Measurements from ENCODE around the gene PSAT1. TPM values are rescaled to one million over a fixed set of nuclear protein-coding genes. Genes with fewer than 3 reads are reported as not detected.

PSAT1 gene
- total and polyA plus RNA-seq, 2 of the 8 experiments (the other 6 are each of a cell fraction or from before 2014, with no cell fraction given) = 204 to 341 TPM

DNA sequence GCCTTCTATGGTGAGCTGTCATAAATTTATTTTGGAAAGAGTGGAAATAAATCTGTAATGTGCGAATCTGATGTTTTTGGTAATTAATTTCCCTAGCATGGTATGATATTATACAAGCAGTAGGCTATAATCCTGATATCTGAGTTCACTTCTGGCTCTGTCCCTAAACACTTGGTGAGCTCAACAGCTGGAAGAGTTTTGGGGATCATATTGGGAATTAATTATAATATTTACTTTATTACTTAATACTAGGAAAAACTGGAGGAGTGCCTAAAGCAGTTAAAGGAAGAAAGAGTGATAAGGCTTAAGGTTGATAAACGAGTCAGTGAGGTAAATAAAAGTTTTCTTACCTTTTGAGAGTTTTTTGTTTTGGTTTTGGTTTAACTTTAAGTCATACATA lies 34.3 kb upstream of the PSAT1 start:
- H4K91ac ChIP-seq (replicated peaks; ENCODE audit: insufficient read length, low read length) = no peak overlapping the region
- peaks cover 9 to 35% (median 21%) of the 10 kb centered on the region in 4 experiments for H3K36me3 ChIP-seq (ENCODE audit: control insufficient read depth in 2 of 4, insufficient read depth in 4 of 4, low read length in 3 of 4)
- no peak overlapping the region for H3K4me3 ChIP-seq (ENCODE audit: extremely low read depth in 1 of 4, insufficient read depth in 2 of 4, low read depth in 3 of 4, low read length in 4 of 4)
- H3K27ac ChIP-seq (ENCODE audit: low read depth, low read length) = no peak overlapping the region
- no peak for DNase-seq (ENCODE audit: low read depth in 1 of 2, low spot score in 2 of 2)
- no peaks in the 10 kb centered on the region for H3K79me2 ChIP-seq (ENCODE audit: control insufficient read depth in 1 of 2, insufficient read depth in 2 of 2, low read length in 2 of 2)
- H3K23me2 ChIP-seq (ENCODE audit: low read depth, low read length) = no peaks in the 10 kb centered on the region
- no peak overlapping the region for H4K5ac ChIP-seq (ENCODE audit: insufficient read length, low read depth, low read length)
- 89% methylated on average over 2 of the region's 2 CpGs; no CpG with 5 or more reads in 1 of the 2 experiments for WGBS, 2 experiments (ENCODE audit: extremely low coverage in 1 of 2, insufficient coverage in 1 of 2, insufficient read length in 1 of 2, insufficient replicate concordance in 2 of 2, low coverage in 1 of 2, low lambda C conversion rate in 2 of 2, missing lambda C conversion rate in 1 of 2)
- H2BK20ac ChIP-seq (ENCODE audit: low read length) = no peak overlapping the region
- no peak overlapping the region for H2AK5ac ChIP-seq (ENCODE audit: low read depth, low read length)
- no peaks in the 10 kb centered on the region for H3K79me1 ChIP-seq (ENCODE audit: low read depth, low read length)
- no peak overlapping the region for H2BK120ac ChIP-seq (replicated peaks; ENCODE audit: low read depth, low read length)
- no peak overlapping the region for H2AFZ ChIP-seq (ENCODE audit: low read length)
- H4K8ac ChIP-seq (ENCODE audit: extremely low read depth, insufficient read depth, low read length) = no peak overlapping the region
- CTCF ChIA-PET (ENCODE audit: partially characterized antibody) = interaction anchor here (1.0 to 2.6 kb wide), 4 partner anchors 12 to 66 kb away, joined by 3 to 6 read pairs (median 3); partner anchors contain the start of genes CEP78 and PSAT1
- H4K20me1 ChIP-seq (replicated peaks in 1 of 2; ENCODE audit: control insufficient read depth in 1 of 2, insufficient read depth in 2 of 2, low read length in 2 of 2) = no peaks in the 10 kb centered on the region
- no peak overlapping the region for H3K4me2 ChIP-seq (ENCODE audit: insufficient read depth in 1 of 2, low read depth in 2 of 2, low read length in 2 of 2)
- no peak overlapping the region for H3K14ac ChIP-seq (ENCODE audit: insufficient read length)
- POLR2A ChIA-PET (ENCODE audit: partially characterized antibody) = interaction anchor here (3.8 kb wide), 1 partner anchor 34 kb away, joined by 16 read pairs; the partner anchor contains the start of gene PSAT1
- no peak for FAIRE-seq
- no peak overlapping the region for H3K18ac ChIP-seq (ENCODE audit: extremely low read depth, low read length)
- H3K56ac ChIP-seq (replicated peaks; ENCODE audit: insufficient read length, low read depth, low read length) = no peak overlapping the region
- H2BK15ac ChIP-seq (ENCODE audit: low read length) = no peak overlapping the region
- H2BK12ac ChIP-seq (ENCODE audit: low read depth, low read length) = no peak overlapping the region
- no peak overlapping the region for H3K23ac ChIP-seq (ENCODE audit: insufficient read length)
- no peaks in the 10 kb centered on the region for H3K4me1 ChIP-seq (replicated peaks in 1 of 4; ENCODE audit: control insufficient read depth in 3 of 4, insufficient read depth in 4 of 4, low read length in 3 of 4)
- H3K27me3 ChIP-seq (replicated peaks in 1 of 4; ENCODE audit: control insufficient read depth in 3 of 4, extremely low read depth in 1 of 4, insufficient read depth in 3 of 4, low read length in 3 of 4) = no peaks in the 10 kb centered on the region
- H3K9ac ChIP-seq (replicated peaks in 1 of 4; ENCODE audit: extremely low read depth in 1 of 4, low read depth in 3 of 4, low read length in 3 of 4) = no peak overlapping the region
- H3K9me3 ChIP-seq (ENCODE audit: insufficient read depth in 2 of 2, low read depth in 1 of 2, low read length in 1 of 2) = no peaks in the 10 kb centered on the region
- no peak overlapping the region for H2BK5ac ChIP-seq (ENCODE audit: low read depth, low read length)
- no peak overlapping the region for H3K4ac ChIP-seq (replicated peaks; ENCODE audit: insufficient read length, low read depth, low read length)
- TF ChIP-seq, protein P1, sequence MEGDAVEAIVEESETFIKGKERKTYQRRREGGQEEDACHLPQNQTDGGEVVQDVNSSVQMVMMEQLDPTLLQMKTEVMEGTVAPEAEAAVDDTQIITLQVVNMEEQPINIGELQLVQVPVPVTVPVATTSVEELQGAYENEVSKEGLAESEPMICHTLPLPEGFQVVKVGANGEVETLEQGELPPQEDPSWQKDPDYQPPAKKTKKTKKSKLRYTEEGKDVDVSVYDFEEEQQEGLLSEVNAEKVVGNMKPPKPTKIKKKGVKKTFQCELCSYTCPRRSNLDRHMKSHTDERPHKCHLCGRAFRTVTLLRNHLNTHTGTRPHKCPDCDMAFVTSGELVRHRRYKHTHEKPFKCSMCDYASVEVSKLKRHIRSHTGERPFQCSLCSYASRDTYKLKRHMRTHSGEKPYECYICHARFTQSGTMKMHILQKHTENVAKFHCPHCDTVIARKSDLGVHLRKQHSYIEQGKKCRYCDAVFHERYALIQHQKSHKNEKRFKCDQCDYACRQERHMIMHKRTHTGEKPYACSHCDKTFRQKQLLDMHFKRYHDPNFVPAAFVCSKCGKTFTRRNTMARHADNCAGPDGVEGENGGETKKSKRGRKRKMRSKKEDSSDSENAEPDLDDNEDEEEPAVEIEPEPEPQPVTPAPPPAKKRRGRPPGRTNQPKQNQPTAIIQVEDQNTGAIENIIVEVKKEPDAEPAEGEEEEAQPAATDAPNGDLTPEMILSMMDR (IDR thresholded peaks at IDR 0.05; ENCODE audit: control extremely low read depth in 1 of 3, insufficient read depth in 1 of 3, low read depth in 1 of 3, low read length in 3 of 3) = no peak
- TF ChIP-seq CTBP2 (IDR thresholded peaks at IDR 0.05; ENCODE audit: borderline replicate concordance, insufficient read depth, insufficient read length, low read length) (no peak), SP2 (IDR thresholded peaks at IDR 0.05; ENCODE audit: low read length) (no peak), NANOG (IDR thresholded peaks at IDR 0.05; ENCODE audit: insufficient read depth, low read depth, low read length, poor library complexity, severe bottlenecking) (no peak), SAP30 (IDR thresholded peaks at IDR 0.05; ENCODE audit: insufficient read depth, insufficient replicate concordance, low read length) (no peak), SIX5 (IDR thresholded peaks at IDR 0.05; ENCODE audit: low read depth, low read length) (no peak), JUN (IDR thresholded peaks at IDR 0.05; ENCODE audit: low read depth, low read length) (no peak), RBBP5 (IDR thresholded peaks at IDR 0.05; ENCODE audit: borderline replicate concordance, low read depth, low read length) (no peak), CHD1 (IDR thresholded peaks at IDR 0.05; ENCODE audit: low read depth, low read length) (no peak), JUND (IDR thresholded peaks at IDR 0.05; ENCODE audit: low read length) (no peak)
- TF ChIP-seq, protein P2, sequence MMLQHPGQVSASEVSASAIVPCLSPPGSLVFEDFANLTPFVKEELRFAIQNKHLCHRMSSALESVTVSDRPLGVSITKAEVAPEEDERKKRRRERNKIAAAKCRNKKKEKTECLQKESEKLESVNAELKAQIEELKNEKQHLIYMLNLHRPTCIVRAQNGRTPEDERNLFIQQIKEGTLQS (IDR thresholded peaks at IDR 0.05; ENCODE audit: insufficient read depth, low read depth, low read length) = no peak

Measured in H1 (cell line).